Osteoblast (primary cell): Measurements from ENCODE around the gene FAM9C. TPM values are rescaled to one million over a fixed set of nuclear protein-coding genes. Genes with fewer than 3 reads are reported as not detected.

ENCODE experiments used
- DNase-seq: peaks from one replicate; pipeline ENCODE4 v3.0.0; 2011; ENCODE audit warnings: low spot score, mixed read lengths; ENCODE audit not compliant: insufficient read length; ENCODE audit errors: missing footprints
- H2AFZ ChIP-seq: 2 replicates; pipeline ENCODE4 v1.6.0; 2011; ENCODE audit warnings: mild to moderate bottlenecking, low read length
- H3K27ac ChIP-seq: 2 replicates; pipeline ENCODE4 v1.5.1; 2011; ENCODE audit warnings: mild to moderate bottlenecking, low read depth, low read length, moderate library complexity
- H3K27me3 ChIP-seq: 2 replicates; pipeline ENCODE4 v1.6.0; 2012; ENCODE audit warnings: mild to moderate bottlenecking, control low read depth, inconsistent platforms, low read length, moderate library complexity; ENCODE audit not compliant: insufficient read depth
- H3K36me3 ChIP-seq: 2 replicates; pipeline ENCODE4 v1.5.1; 2011; ENCODE audit warnings: mild to moderate bottlenecking, low read length, control low read depth, moderate library complexity; ENCODE audit not compliant: insufficient read depth
- H3K4me1 ChIP-seq: 2 replicates; pipeline ENCODE4 v1.5.1; 2011; ENCODE audit warnings: mild to moderate bottlenecking, low read length, control low read depth, moderate library complexity; ENCODE audit not compliant: insufficient read depth
- H3K4me2 ChIP-seq: 2 replicates; pipeline ENCODE4 v1.6.0; 2011; ENCODE audit warnings: mild to moderate bottlenecking, low read length; ENCODE audit not compliant: insufficient read depth
- H3K4me3 ChIP-seq: fragments of 200-600 bp; sonication (generic); 3 replicates; pipeline ENCODE4 v1.5.1; 2012; ENCODE audit warnings: mild to moderate bottlenecking, low read length, inconsistent platforms; ENCODE audit not compliant: insufficient read depth
- H3K79me2 ChIP-seq: 2 replicates; pipeline ENCODE4 v1.6.0; 2012; ENCODE audit warnings: mild to moderate bottlenecking, low read length, control low read depth, inconsistent platforms; ENCODE audit not compliant: insufficient read depth
- H3K9me3 ChIP-seq: 2 replicates; pipeline ENCODE4 v1.5.1; 2011; ENCODE audit warnings: low read depth, low read length, control low read depth
- H4K20me1 ChIP-seq: 2 replicates; pipeline ENCODE4 v1.6.0; 2012; ENCODE audit warnings: mild to moderate bottlenecking, low read length, control low read depth; ENCODE audit not compliant: insufficient read depth
- total RNA-seq: library from RNA; depleted of rRNA; stranded (reverse); fragments of >200 nt; gene quantifications from 2 replicates; pipeline ENCODE4 v1.2.3, GENCODE V29; 2012
- TF ChIP-seq, protein P1 (sequence below): IDR thresholded peaks from 2 replicates; pipeline ENCODE4 v1.5.1; 2011; ENCODE audit warnings: mild to moderate bottlenecking, low read depth, low read length, moderate library complexity; ENCODE audit errors: extremely low read depth

FAM9C gene
- total RNA-seq, 1 donor = not detected

DNA sequence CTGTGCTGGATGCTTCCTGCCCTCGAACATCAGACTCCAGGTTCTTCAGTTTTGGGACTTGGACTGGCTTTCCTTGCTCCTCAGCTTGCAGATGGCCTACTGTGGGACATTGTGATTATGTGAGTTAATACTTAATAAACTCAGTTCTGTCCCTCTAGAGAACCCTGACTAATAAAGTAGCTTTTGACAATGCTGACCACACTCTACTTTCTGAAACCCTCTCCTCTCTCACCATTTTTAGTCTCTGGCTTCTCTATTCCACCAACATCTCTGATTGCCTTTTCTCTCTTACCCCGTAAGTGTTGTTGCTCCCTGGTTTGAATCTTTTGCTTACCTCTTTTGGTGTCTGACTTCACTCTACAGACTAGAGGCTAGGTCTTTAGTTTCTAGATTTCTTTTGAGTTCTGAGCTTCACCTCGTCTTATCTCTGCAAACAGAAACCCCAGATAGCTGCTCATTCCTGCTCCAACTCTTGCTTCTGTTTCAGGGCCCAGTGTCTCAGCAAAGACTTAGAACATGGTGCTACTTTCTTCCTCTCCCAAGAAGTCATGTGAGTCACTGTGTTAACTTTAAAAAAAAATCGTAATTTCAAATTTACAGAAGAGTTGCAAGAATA is 58.1 kb downstream of the FAM9C start:
- peaks cover 14% of the 10 kb centered on the region for H3K4me1 ChIP-seq
- no peaks in the 10 kb centered on the region for H3K36me3 ChIP-seq
- no peak overlapping the region for H3K4me3 ChIP-seq
- TF ChIP-seq, protein P1, sequence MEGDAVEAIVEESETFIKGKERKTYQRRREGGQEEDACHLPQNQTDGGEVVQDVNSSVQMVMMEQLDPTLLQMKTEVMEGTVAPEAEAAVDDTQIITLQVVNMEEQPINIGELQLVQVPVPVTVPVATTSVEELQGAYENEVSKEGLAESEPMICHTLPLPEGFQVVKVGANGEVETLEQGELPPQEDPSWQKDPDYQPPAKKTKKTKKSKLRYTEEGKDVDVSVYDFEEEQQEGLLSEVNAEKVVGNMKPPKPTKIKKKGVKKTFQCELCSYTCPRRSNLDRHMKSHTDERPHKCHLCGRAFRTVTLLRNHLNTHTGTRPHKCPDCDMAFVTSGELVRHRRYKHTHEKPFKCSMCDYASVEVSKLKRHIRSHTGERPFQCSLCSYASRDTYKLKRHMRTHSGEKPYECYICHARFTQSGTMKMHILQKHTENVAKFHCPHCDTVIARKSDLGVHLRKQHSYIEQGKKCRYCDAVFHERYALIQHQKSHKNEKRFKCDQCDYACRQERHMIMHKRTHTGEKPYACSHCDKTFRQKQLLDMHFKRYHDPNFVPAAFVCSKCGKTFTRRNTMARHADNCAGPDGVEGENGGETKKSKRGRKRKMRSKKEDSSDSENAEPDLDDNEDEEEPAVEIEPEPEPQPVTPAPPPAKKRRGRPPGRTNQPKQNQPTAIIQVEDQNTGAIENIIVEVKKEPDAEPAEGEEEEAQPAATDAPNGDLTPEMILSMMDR = no peak
- no peaks in the 10 kb centered on the region for H3K9me3 ChIP-seq
- no peaks in the 10 kb centered on the region for H4K20me1 ChIP-seq
- no peak overlapping the region for H2AFZ ChIP-seq
- DNase-seq = no peak
- no peak overlapping the region for H3K27ac ChIP-seq
- H3K79me2 ChIP-seq = no peaks in the 10 kb centered on the region
- H3K27me3 ChIP-seq = no peaks in the 10 kb centered on the region
- no peak overlapping the region for H3K4me2 ChIP-seq

Other genes with a start within 250 kb of the FAM9C start
- gene TLR7, start 177.5 kb downstream of the FAM9C start, total RNA-seq = under 0.01 TPM in 1 of 2 replicates, not detected in the other
- gene TLR8, start 138.0 kb downstream of the FAM9C start, total RNA-seq = under 0.01 TPM in 1 of 2 replicates, not detected in the other
- gene TMSB4X, start 69.5 kb downstream of the FAM9C start, total RNA-seq = 5,120 and 5,652 TPM in 2 replicates